Measurements from ENCODE around the gene TNNT3. TPM values are rescaled to one million over a fixed set of nuclear protein-coding genes. Genes with fewer than 3 reads are reported as not detected.

Gene TNNT3
- total RNA-seq, 1 donor from 2014 or later = 1.5 TPM

DNA sequence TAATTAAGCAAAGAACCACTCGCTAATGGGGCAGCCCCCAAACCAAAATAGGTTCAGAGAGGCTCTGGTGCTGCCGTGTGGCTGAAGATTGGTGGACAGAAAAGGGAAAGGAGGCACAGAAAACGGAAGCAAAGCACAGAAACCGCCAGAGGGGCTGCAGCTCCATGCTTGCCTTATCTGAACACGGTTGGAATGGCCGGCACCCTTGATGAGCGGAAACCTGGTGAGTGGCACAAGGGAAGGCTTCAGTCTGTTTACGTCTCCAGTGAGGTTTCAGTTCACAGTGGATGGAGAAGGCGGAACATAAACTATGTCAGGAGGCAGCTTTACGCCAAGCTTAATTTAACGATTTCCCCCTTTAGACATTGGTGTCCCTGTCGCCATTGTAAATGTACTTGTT, 22.6 kb upstream of the TNNT3 start:
- DNase-seq (ENCODE audit: low spot score) = no peak

DNA sequence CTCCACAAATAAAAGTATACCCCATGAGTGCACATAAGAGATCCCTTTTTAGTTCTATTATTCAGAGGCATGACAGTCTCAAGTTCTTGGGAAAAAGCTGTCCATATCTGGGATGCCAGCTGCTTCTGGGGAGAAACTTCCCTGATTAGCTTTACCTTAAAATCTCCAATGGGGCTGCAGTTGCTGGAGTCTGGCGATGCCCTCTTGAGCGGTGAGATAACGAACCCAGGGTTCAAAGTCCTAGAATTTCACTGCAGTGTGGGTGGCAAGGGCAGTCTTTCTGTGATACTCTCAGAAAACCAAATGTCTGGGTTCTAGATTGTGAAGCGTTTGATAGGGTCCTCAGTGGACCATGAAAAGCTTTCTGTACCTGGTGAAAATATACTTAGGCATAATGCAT, 20.4 kb upstream of the TNNT3 start:
- DNase-seq (ENCODE audit: low spot score) = no peak

DNA sequence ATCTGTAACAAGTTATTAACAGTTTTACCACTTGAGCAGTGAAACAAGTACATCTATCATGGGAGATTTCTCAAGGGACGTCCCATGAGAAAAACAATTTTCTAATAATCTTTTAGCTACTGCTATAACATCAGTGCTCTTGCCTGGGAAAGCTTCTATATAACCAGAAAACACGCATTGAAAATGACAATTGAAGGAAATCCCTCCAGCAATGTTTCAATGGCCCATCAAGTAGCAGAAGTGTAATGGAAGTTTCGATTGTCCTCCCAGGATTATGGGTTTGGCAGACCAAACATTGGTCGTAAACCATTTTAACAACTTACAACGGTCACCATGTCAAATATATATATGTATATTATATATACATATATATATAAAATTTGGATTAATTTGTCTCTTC, 19.8 kb upstream of the TNNT3 start:
- no peak for DNase-seq (ENCODE audit: low spot score)

DNA sequence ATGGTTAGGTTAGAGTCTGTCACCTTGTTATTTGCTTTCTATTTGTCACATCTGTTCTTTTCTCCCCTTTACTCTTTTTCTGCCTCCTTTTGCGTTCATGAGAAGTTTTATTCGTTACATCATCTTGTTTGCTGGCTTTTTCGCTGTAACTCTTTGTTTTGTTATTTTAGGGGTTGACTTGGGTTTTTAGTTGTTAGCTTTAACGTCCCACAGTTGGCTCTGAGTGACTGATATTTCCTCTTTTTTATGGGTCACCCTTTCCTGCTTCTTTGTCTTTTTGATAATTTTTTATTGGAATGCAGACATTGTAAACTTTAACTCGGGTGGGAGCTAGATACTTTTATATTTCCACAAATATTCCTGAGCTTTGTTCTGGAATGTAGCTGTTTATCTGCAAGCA, 13.3 kb upstream of the TNNT3 start:
- no peak for DNase-seq (ENCODE audit: low spot score)

GRCh38 chr11:1906611-1907423, 12.7 kb upstream of the TNNT3 start:
- DNase-seq (ENCODE audit: low spot score) = no peak

DNA sequence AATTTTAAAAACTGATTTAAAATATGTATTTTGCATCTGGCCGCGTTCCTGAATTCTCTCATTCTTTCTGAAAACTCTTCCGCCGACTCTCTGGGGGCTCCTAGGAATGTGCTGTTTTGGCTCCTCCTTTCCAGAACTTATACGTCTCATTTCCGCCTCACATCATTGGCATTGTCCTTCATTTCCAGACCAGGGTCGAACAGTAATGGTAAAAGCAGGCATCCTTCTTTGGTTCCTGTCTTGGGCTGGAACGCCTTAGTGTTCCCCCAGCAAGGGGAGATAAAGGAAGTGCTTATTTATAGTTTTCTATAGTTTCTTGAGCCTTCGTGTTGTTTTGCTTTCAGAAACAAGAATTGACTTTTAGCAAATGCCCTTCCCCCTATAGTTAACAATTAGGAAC, 10.9 kb upstream of the TNNT3 start:
- DNase-seq (ENCODE audit: low spot score) = no peak

- DNase-seq (ENCODE audit: low spot score) = no peak
Observed at GRCh38 chr11:1909524-1909923, 10.0 kb upstream of the TNNT3 start.

- DNase-seq (ENCODE audit: low spot score) = no peak
Observed at GRCh38 chr11:1912289-1912878, 7.1 kb upstream of the TNNT3 start.

DNA sequence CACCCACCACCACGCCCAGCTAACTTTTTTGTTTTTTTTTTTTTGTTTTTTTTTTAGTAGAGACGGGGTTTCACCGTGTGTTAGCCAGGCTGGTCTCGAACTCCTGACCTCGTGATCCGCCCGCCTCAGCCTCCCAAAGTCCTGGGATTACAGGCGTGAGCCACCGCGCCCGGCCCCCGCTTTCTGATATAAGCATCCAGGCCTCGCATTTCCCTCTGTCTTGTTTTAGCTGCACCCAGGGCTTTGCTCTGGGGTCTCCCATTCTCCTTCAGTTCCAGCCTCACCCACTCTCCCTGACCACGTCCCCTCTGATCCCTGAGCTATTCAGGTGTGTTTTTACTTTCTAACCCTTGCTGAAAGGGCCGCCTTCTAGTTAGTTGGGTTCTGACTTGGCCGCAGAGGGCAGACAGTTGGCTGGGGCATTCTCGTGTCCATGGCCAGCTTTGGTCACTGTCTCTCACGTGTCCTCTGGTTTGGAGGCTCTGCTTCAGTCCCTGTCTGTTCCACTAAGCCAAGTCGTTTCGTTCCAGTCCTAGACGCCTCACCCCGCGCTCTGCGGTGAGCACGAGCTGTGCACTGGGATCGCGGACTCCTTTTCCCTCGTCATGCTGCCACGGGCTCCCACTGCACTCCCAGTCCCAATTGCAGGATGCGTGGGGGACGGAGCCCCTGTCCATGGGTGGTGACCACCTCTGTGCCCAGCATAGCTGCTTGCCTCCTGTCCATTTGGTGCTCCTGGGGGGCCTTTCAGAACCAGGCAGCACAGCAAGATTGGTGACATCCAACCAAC, 6.0 kb upstream of the TNNT3 start:
- DNase-seq (ENCODE audit: low spot score) = no peak

- DNase-seq (ENCODE audit: low spot score) = no peak
Observed at GRCh38 chr11:1915795-1916131, 3.7 kb upstream of the TNNT3 start.

DNA sequence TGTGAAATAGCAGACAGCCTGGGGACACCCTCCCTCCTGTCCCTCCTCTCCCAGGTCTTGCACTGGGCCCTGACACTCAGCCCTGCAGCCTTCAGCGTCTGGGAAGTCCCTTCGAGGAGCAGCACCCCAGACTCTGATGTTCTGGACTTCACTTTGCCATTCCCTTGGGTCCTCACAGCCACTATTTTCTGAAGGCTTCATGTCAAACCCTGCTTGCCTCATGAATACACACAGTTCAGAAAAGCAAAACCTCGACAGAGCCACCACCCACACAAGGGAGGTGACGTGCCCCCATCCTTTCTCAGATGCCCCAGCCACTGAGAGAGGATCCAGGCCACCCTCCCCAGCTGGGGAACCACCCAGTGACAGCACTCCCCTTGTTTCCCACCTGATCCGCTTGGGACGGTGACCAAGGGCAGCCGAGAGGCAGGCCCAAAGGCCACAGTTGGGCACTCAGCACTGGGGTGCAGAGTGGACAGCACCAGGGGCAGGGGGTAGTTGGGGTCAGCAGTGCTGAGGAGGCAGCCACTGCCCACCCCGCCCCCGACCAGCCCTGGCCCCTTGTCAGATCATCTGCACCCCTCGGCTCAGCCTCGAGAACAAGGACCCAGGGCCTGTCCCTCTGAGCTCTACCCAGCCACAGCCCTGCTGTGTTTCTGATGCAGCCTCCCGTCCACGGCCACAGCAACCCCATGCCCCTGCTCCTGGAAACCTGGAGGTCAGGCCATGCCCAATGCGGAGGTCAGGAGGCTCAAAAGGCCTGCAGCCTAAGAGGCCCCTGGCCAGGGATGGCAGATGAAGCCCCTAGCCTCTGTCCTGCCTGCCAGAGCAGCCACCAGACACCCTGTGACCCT, 3.1 kb upstream of the TNNT3 start:
- DNase-seq (ENCODE audit: low spot score) = no peak

DNA sequence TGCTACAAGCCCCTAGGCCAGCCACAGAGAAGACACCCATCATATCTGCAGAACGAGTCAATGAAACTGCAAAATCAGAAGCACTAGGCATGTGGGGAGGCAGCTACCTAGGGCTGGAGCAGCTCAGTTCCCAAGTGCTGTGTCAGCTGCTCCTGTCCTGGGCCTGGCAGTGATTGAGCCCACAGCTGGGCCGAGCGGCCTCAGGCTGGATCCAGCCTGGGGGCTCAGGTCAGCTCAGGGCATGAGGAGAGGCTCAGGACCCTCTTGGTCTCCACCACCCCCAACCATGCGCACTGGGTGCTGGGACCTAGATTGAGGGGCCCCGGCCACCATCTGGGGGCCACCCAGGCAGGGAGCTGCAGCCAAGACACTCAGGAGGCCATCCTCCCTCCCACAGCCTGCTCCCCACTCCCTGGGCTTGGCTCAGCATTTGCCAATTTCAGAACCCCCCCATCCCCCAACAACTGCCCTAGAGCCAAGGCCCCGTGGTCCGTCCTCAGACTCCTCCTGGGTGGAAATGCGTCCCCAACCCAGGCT, 2.4 kb upstream of the TNNT3 start:
- no peak for DNase-seq (ENCODE audit: low spot score)

DNA sequence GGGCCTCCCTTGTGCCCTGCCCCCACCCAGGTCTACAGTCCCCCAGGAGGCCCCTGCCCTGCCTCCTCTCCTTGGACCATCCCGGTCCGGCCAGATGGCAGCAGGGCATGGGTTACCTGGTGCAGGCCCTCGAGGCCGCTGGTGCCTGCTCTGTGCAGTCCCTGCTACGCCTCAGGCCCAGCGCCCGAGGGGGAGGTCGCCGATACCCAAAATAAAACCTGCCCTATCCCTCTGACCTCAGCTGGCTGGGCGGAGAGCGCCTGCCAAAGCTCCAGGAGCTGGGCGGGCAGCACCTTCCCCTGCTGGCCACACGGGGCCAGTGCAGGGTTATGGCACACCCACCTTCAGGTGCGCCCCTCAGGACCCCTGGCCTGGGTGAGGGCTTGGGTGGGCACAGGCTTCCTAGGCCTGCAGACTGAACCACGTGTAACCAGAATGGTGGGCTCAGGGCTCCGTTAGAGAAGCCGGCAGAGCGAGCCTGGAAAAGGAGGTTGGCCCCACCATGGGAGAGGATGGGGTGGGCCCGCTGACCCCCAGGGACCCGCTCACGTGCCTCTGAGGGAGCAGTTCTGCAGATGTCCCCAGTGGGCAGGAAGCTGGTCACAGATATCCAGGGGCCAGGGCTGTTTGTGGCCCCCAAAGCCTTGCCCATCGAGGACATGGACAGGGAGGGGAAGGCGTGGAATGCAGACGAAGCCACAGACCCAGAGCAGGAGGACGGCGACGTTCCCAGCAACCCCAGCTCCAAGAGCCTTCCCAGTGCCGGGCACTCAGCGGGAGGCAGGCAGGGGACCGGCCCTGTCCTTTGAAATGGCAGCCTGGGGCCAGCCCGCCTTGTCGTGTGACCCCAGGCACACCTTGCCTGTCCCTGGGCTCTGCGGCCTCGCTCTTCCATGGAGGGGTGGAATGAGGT, 1.7 kb upstream of the TNNT3 start:
- DNase-seq (ENCODE audit: low spot score) = no peak

DNA sequence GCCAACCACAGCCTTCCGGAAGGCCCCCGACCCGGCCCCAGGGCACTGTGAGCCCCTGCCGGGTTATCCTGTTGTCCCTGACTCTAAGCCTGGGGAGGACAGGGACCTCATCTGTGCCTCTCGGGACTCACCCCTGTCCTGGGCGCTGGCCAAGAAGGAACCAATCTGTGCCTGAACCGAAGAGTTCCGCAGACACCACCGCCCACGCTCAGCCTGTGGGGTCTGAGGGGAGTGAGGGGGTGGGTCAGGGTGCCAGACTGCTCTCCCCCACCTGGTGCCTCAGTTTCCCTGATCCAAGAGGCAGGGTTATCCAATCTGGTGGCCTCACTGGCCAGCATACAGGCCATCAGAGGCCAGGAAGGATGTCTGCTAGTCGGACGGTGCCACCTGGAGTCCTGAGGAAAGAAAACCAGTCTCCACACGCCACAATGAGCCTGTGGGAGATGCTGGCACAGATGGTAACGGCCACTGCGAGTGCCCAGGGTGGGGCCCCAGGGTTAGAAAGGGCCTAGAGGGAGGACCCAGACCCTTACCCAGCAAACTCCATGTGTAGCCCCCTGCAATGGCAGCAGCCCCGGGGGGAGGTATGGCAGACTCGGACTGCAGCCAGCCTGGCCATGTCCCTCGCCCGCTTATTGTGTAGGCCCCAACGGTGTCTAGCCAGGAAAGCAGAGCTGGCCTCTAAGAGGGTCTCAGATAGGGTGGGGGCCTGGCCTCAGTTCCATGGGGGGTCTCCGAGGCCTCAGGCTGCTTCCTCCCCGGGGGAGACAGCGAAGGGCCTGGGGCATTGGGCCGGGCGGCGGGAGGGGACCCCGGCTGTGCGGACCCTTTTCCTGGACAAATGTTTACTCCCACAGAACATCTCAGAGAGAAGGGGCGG, 827 bp upstream of the TNNT3 start:
- DNase-seq (ENCODE audit: low spot score) = no peak

GRCh38 chr11:1920128-1920908, 815 bp downstream of the TNNT3 start:
- no peak for DNase-seq (ENCODE audit: low spot score)

- no peak for DNase-seq (ENCODE audit: low spot score)
Observed at GRCh38 chr11:1920909-1921573, 1.5 kb downstream of the TNNT3 start.

- no peak for DNase-seq (ENCODE audit: low spot score)
Observed at GRCh38 chr11:1921574-1922141, 2.2 kb downstream of the TNNT3 start.

Measured in mucosa of gallbladder (tissue), 1 donor.